Activated naive CD4-positive, alpha-beta T cell treated with anti-CD3 and anti-CD28 coated beads for 36 hours (primary cell): Measurements from ENCODE around the gene FCN2. TPM values are rescaled to one million over a fixed set of nuclear protein-coding genes. Genes with fewer than 3 reads are reported as not detected.

Source experiments
- CTCF ChIA-PET: fragments of 350-600 bp; sonication (Branson Sonifier 250); formaldehyde crosslinking; loops from one replicate; lab custom pipeline; 2021; ENCODE audit warnings: antibody characterized with exemption; lab: Charles Lee
- DNase-seq: peaks from one replicate; pipeline ENCODE4 v3.0.0-alpha.2; 2020
- H3K27ac Mint-ChIP-seq: one replicate; pipeline ENCODE4 v1.8.0; 2021; ENCODE audit warnings: mild to moderate bottlenecking, mixed read lengths
- H3K27me3 Mint-ChIP-seq: one replicate; pipeline ENCODE4 v1.8.0; 2021; ENCODE audit warnings: low read depth, mixed read lengths
- H3K36me3 Mint-ChIP-seq: one replicate; pipeline ENCODE4 v1.8.0; 2021; ENCODE audit warnings: low read depth, mixed read lengths
- H3K4me1 Mint-ChIP-seq: one replicate; pipeline ENCODE4 v1.8.0; 2021; ENCODE audit warnings: low read depth, mixed read lengths
- H3K4me3 Mint-ChIP-seq: one replicate; pipeline ENCODE4 v1.8.0; 2021; ENCODE audit warnings: mild to moderate bottlenecking, moderate library complexity, mixed read lengths
- H3K9me3 Mint-ChIP-seq: one replicate; pipeline ENCODE4 v1.8.0; 2021; ENCODE audit warnings: mixed read lengths
- intact Hi-C: fragments of 100-400 bp; cut with micrococcal nuclease; formaldehyde crosslinking; loops from one replicate; pipeline ENCODE4 v1.15.1; 2023
- total RNA-seq, 2 experiments: library from RNA; stranded (reverse); gene quantifications; one replicate each; pipeline ENCODE4 v1.2.3, GENCODE V29; 2021

FCN2 gene
- total RNA-seq, 2 experiments from 2014 or later = not detected

- Mint-ChIP-seq H3K4me1 (no peaks in the 10 kb centered on the region), H3K27ac (no peak overlapping the region), H3K27me3 (peaks cover 7% of the 10 kb centered on the region), H3K36me3 (no peaks in the 10 kb centered on the region), H3K4me3 (no peak overlapping the region), H3K9me3 (peaks cover 6% of the 10 kb centered on the region)
- CTCF ChIA-PET = no interaction called here
- DNase-seq = no peak
- intact Hi-C loops = no loop called here
Observed at GRCh38 chr9:134896834-134897583, 16.4 kb downstream of the FCN2 start.

- Mint-ChIP-seq H3K27me3 (peaks cover 11% of the 10 kb centered on the region), H3K4me1 (no peaks in the 10 kb centered on the region)
- CTCF ChIA-PET = no interaction called here
Observed at GRCh38 chr9:134897584-134898170, 17.1 kb downstream of the FCN2 start.

GRCh38 chr9:134898319-134898718 is 17.7 kb downstream of the FCN2 start:
- Mint-ChIP-seq H3K27ac (no peak overlapping the region), H3K36me3 (no peaks in the 10 kb centered on the region), H3K27me3 (peaks cover 12% of the 10 kb centered on the region), H3K9me3 (peaks cover 6% of the 10 kb centered on the region), H3K4me3 (no peak overlapping the region), H3K4me1 (no peaks in the 10 kb centered on the region)
- CTCF ChIA-PET = no interaction called here
- DNase-seq = no peak
- intact Hi-C loops = no loop called here

More at GRCh38 chr9:134897584-134898170, 17.1 kb downstream of the FCN2 start:
- DNase-seq = no peak
- intact Hi-C loops = no loop called here
- no peak overlapping the region for H3K4me3 Mint-ChIP-seq
- H3K9me3 Mint-ChIP-seq = peaks cover 6% of the 10 kb centered on the region
- H3K36me3 Mint-ChIP-seq = no peaks in the 10 kb centered on the region
- no peak overlapping the region for H3K27ac Mint-ChIP-seq

GRCh38 chr9:134899168-134899567 is 18.6 kb downstream of the FCN2 start:
- H3K4me1 Mint-ChIP-seq = no peaks in the 10 kb centered on the region
- no peak for DNase-seq
- H3K27ac Mint-ChIP-seq = no peak overlapping the region
- intact Hi-C loops = no loop called here
- H3K4me3 Mint-ChIP-seq = no peak overlapping the region
- H3K36me3 Mint-ChIP-seq = no peaks in the 10 kb centered on the region
- CTCF ChIA-PET = no interaction called here
- peaks cover 15% of the 10 kb centered on the region for H3K27me3 Mint-ChIP-seq
- peaks cover 6% of the 10 kb centered on the region for H3K9me3 Mint-ChIP-seq

GRCh38 chr9:134899818-134900217 is 19.2 kb downstream of the FCN2 start:
- CTCF ChIA-PET = no interaction called here
- no peak overlapping the region for H3K27ac Mint-ChIP-seq
- H3K27me3 Mint-ChIP-seq = peaks cover 15% of the 10 kb centered on the region
- H3K36me3 Mint-ChIP-seq = no peaks in the 10 kb centered on the region
- no peaks in the 10 kb centered on the region for H3K4me1 Mint-ChIP-seq
- H3K4me3 Mint-ChIP-seq = no peak overlapping the region
- intact Hi-C loops = no loop called here
- DNase-seq = no peak
- peaks cover 6% of the 10 kb centered on the region for H3K9me3 Mint-ChIP-seq

- intact Hi-C loops = no loop called here
- no peaks in the 10 kb centered on the region for H3K4me1 Mint-ChIP-seq
- H3K27ac Mint-ChIP-seq = no peak overlapping the region
- no peak for DNase-seq
- no peak overlapping the region for H3K4me3 Mint-ChIP-seq
- H3K36me3 Mint-ChIP-seq = no peaks in the 10 kb centered on the region
- CTCF ChIA-PET = no interaction called here
- H3K9me3 Mint-ChIP-seq = peaks cover 6% of the 10 kb centered on the region
- H3K27me3 Mint-ChIP-seq = peaks cover 10% of the 10 kb centered on the region
Observed at GRCh38 chr9:134902936-134903335, 22.3 kb downstream of the FCN2 start.

- H3K4me3 Mint-ChIP-seq = no peak overlapping the region
- no peak overlapping the region for H3K27ac Mint-ChIP-seq
- no peaks in the 10 kb centered on the region for H3K36me3 Mint-ChIP-seq
- no peak for DNase-seq
- H3K27me3 Mint-ChIP-seq = peaks cover 23% of the 10 kb centered on the region
- CTCF ChIA-PET = no interaction called here
- no peaks in the 10 kb centered on the region for H3K9me3 Mint-ChIP-seq
- intact Hi-C loops = no loop called here
- no peaks in the 10 kb centered on the region for H3K4me1 Mint-ChIP-seq
Observed at GRCh38 chr9:134908524-134909309, 28.1 kb downstream of the FCN2 start.

GRCh38 chr9:134909511-134910481 is 29.2 kb downstream of the FCN2 start:
- Mint-ChIP-seq H3K27ac (no peak overlapping the region), H3K4me1 (no peaks in the 10 kb centered on the region), H3K36me3 (no peaks in the 10 kb centered on the region), H3K27me3 (peaks cover 23% of the 10 kb centered on the region), H3K4me3 (no peak overlapping the region), H3K9me3 (no peaks in the 10 kb centered on the region)
- no peak for DNase-seq
- CTCF ChIA-PET = interaction anchor here (0.7 to 1.0 kb wide), 2 partner anchors 70 to 80 kb away, joined by 3 to 4 read pairs; no protein-coding TSS in a partner anchor
- intact Hi-C loops = no loop called here

GRCh38 chr9:134912126-134912840 is 31.7 kb downstream of the FCN2 start:
- Mint-ChIP-seq H3K4me3 (no peak overlapping the region), H3K36me3 (no peaks in the 10 kb centered on the region), H3K4me1 (no peaks in the 10 kb centered on the region), H3K9me3 (no peaks in the 10 kb centered on the region), H3K27ac (no peak overlapping the region), H3K27me3 (peaks cover 25% of the 10 kb centered on the region)
- intact Hi-C loops = no loop called here
- DNase-seq = no peak
- CTCF ChIA-PET = no interaction called here

- DNase-seq = no peak
- intact Hi-C loops = no loop called here
- Mint-ChIP-seq H3K27me3 (peaks cover 25% of the 10 kb centered on the region), H3K27ac (no peak overlapping the region), H3K4me1 (no peaks in the 10 kb centered on the region), H3K36me3 (no peaks in the 10 kb centered on the region), H3K9me3 (peaks cover under 1% of the 10 kb centered on the region), H3K4me3 (no peak overlapping the region)
- CTCF ChIA-PET = no interaction called here
Observed at GRCh38 chr9:134913041-134913712, 32.6 kb downstream of the FCN2 start.
